ENCODE data around the gene IRF7. TPM values are rescaled to one million over a fixed set of nuclear protein-coding genes. Genes with fewer than 3 reads are reported as not detected.
A peak's percentile ranks its signal among the peaks of the same experiment; 100 is the strongest.

IRF7 gene
- total RNA-seq, 2 donors from 2014 or later, result 33.7 to 34.9 TPM

DNA sequence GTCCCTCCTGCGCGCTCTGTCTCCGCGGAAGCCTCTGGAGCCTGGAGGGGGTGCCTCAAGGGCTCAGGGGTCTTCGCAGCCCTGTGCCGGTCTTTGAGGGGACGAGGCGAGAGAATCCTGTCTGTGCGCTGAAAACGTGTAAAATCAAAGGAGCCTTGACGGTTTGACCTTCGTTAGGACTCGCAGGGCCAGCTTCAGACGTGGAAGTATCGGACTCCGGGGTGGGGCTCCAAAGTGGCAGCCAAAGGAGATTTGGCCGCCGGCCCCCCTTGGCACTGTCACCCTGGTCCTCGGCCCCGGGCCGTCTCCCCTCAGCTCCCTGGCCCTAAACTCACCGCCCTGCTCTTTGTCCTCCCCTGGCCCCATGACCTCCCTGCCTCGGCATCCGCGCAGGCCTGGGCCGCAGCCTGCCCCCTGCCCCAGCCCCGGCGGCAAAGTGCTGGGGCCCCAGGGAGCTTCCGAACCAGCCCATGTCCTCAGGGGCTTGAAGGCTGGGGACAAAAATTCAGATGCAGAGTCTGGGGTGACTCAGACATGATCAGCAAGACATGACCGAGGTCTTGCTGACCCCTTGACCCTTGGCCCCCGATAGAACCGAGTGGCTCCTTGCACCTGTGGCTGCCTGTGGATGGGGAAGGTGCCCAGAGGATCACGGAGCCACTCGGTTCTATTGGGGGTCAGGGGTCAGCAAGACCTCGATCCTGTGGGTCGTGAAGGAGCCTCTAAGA is 46.4 kb downstream of the IRF7 start:
- H3K27me3 Mint-ChIP-seq, result peaks cover 2 to 3% of the 10 kb centered on the region in 2 donors
- H3K4me1 Mint-ChIP-seq (ENCODE audit: low read depth in 2 of 2), result peaks cover 0 to 3% of the 10 kb centered on the region in 2 donors
- H3K9me3 Mint-ChIP-seq, result no peaks in the 10 kb centered on the region
- H3K4me3 Mint-ChIP-seq, result peak overlapping the region; percentile 78
- DNase-seq (ENCODE audit: low spot score), result no peak
- H3K27ac Mint-ChIP-seq, result no peak overlapping the region
- ATAC-seq, result no peak
- no peaks in the 10 kb centered on the region for H3K36me3 Mint-ChIP-seq

DNA sequence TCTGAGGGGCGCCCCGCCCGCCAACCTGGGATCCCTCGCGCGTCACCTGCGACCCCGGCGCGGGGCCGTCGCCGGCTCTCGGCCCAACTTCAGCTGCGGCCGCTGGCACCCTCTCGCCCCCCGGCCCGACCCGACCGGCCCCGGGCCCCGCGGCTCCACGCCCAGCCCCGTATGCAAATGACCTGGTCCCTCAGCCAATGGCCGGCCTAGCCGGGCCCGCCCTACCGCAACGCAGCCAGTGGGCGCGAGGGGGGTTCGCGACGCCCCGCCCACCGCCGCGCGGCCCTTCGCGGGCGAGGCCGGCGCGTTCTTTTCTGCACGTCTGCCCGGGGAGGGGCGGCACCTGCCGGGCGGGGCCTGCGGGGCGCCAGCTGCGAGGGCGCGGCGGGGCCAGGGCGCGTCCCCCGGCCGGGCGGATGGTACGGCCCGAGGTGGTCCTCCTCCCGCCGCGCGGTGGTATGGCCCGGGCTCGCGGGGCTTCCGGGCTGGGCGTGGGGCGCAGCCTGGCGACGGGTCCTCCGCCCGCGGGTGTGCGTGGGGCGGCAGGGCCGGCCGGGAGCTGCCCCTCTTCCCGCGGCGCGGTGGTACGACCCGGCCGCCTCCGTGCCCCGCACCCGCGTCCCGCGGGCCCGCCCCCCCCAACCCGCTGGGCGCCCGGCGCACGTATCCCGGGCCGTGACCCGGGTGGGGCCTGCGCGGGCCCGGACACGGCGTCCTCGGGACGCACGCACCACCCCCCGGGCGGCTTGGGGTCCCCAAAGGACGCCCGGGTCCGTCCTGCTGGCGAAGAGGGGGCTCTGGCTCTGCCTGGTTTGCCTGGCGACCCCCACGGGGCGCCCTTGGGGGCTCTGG is 47.2 kb downstream of the IRF7 start:
- ATAC-seq, result peak; percentile 95 to 96
- H3K36me3 Mint-ChIP-seq, result no peaks in the 10 kb centered on the region
- no peak overlapping the region for H3K27ac Mint-ChIP-seq
- H3K4me3 Mint-ChIP-seq, result peak overlapping the region; percentile 78
- peak; percentile 98 for DNase-seq (ENCODE audit: low spot score)
- H3K9me3 Mint-ChIP-seq, result no peaks in the 10 kb centered on the region
- no peaks in the 10 kb centered on the region for H3K27me3 Mint-ChIP-seq
- H3K4me1 Mint-ChIP-seq (ENCODE audit: low read depth in 2 of 2), result no peaks in the 10 kb centered on the region

DNA sequence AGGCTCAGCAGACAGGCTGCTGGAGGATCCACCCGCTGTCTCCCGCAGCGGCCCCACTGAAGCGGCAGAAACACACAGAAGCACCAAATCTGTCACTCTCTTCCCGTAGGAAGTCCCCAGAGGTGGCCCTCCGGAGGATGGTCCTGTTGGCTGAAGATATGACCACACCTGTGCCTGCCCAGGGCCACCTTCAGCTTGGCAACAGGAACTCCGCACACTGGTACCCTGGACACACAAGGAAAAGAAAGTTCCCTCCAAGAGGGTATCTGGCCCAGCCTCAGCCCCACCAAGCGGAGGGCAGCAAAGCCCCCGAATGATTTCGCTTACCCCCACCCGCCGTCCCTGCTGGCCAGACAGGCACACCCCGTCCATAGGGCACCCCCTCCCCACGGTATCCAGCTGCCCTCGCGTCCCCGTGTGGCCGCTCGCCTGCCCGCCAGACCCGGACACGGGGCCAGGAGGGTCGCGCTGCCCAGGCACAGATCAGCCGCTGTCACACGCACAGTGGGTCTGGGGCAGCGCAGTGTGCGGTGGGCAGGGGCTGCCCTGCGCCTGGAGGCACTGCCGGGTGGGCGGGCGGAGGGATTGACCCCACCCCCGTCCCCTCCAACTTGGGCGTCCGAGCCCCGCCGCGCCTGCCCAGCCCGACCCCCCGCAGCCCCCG is 48.0 kb downstream of the IRF7 start:
- peak overlapping the region in 1 of 2 donors; percentile 62 for H3K27ac Mint-ChIP-seq
- H3K9me3 Mint-ChIP-seq, result no peaks in the 10 kb centered on the region
- H3K4me1 Mint-ChIP-seq (ENCODE audit: low read depth in 2 of 2), result no peaks in the 10 kb centered on the region
- no peaks in the 10 kb centered on the region for H3K36me3 Mint-ChIP-seq
- H3K27me3 Mint-ChIP-seq, result no peaks in the 10 kb centered on the region
- DNase-seq (ENCODE audit: low spot score), result no peak
- ATAC-seq, result no peak
- H3K4me3 Mint-ChIP-seq, result peak overlapping the region; percentile 57

DNA sequence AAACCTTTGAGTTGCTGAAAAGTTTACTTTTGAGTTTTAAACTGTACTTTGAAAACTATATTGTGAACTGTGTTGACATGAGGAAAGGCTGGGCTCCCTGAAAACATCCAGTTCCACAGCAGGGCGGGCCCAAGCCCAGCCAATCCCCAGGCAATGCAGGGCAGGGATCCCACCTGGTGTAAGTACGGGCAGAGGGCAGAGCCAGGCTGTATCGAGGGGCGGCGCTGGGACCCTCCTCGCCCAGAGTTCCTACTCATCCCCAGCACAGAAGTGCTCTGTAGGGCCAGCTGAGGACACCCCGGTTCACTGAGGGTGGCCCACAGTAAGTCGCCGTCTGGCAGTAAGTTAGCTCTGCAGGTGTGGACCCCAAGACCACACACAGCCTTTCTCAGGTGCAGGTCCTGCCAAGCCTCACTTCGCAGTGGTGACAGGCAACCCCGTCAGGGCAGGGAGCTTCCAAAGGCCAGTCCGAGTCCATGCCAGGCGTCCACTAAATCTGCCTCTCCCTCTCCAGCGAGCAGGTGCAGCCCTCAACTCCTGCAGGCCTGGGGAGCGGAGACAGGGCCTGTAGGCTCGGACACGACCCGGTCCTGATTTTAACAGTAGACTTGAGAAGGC is 48.6 kb downstream of the IRF7 start:
- Mint-ChIP-seq H3K4me3 (peak overlapping the region; percentile 57), H3K27ac (peak overlapping the region in 1 of 2 donors; percentile 62), H3K9me3 (no peaks in the 10 kb centered on the region), H3K36me3 (no peaks in the 10 kb centered on the region), H3K4me1 (ENCODE audit: low read depth in 2 of 2) (no peaks in the 10 kb centered on the region), H3K27me3 (no peaks in the 10 kb centered on the region)
- ATAC-seq (no peak), DNase-seq (ENCODE audit: low spot score) (no peak)

DNA sequence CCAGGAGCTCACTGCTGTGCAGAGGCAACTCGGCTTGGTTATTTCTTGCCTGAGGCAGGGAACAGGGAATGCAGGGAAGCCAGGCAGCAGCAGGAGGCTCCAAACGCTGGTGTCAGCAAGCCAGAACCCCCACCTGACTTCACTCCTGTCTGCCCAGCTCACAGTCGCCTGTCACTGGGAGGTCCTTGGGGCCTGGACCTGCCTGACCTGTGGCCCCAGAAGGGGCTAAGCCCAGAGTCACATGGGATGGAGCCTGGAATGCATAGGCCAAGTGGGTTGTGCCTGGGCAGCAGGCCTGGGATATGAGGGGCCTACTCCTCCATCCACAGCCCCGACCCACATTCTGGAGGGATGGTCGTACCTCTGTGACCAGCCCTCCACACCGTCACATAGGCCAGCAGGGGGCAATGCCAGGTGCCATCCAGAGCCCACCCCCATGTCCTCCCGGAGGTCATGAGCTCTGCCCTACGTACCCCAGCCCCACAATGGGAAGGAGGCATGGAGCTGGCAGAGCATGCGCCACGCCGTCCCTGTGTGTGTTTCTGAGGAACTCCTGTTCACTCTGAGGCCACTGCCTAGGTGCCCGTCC is 49.7 kb downstream of the IRF7 start:
- no peaks in the 10 kb centered on the region for H3K27me3 Mint-ChIP-seq
- ATAC-seq (no peak), DNase-seq (ENCODE audit: low spot score) (no peak)
- H3K36me3 Mint-ChIP-seq, result no peaks in the 10 kb centered on the region
- H3K27ac Mint-ChIP-seq, result no peak overlapping the region
- H3K4me3 Mint-ChIP-seq, result no peak overlapping the region
- H3K4me1 Mint-ChIP-seq (ENCODE audit: low read depth in 2 of 2), result peaks cover 0 to 4% of the 10 kb centered on the region in 2 donors
- no peaks in the 10 kb centered on the region for H3K9me3 Mint-ChIP-seq

DNA sequence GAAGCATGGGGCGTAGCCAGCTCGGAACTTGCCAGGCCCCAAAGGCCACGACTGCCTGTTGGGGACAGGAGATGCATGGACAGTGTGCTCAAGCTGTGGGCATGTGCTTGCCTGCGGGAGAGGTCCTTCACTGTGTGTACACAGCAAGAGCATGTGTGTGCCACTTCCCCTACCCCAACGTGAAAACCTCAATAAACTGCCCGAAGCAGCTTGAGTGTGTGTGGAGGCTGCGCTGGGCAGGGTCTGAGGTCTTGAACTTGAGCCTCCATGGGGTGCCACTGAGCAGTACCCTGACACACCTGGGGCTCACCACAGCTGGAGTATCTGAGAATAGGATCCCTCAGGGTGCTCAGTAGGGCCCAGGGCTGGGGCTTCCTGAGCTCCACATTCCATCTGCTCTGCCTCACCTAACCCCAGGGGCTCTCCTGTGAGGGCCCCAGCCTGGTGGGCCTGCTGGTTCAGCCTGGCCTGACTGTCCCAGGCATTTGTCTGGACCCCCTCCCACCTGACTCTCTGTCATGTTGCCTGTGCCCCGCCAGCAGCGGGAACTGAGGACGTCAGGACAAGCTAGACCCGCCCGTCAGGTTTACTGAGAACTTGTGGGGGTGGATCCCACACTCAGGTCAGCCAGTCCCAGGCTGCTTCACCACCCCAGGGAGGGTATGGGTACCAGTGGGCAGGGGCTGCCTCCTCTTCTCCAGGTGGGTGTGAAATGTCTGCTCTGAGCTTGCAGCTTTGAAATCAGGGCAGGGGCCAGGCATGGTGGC is 51.8 kb downstream of the IRF7 start:
- peaks cover 5 to 8% of the 10 kb centered on the region in 2 donors for H3K4me1 Mint-ChIP-seq (ENCODE audit: low read depth in 2 of 2)
- no peak overlapping the region for H3K4me3 Mint-ChIP-seq
- no peak for ATAC-seq
- H3K36me3 Mint-ChIP-seq, result no peaks in the 10 kb centered on the region
- DNase-seq (ENCODE audit: low spot score), result no peak
- no peaks in the 10 kb centered on the region for H3K9me3 Mint-ChIP-seq
- no peak overlapping the region for H3K27ac Mint-ChIP-seq
- H3K27me3 Mint-ChIP-seq, result no peaks in the 10 kb centered on the region

DNA sequence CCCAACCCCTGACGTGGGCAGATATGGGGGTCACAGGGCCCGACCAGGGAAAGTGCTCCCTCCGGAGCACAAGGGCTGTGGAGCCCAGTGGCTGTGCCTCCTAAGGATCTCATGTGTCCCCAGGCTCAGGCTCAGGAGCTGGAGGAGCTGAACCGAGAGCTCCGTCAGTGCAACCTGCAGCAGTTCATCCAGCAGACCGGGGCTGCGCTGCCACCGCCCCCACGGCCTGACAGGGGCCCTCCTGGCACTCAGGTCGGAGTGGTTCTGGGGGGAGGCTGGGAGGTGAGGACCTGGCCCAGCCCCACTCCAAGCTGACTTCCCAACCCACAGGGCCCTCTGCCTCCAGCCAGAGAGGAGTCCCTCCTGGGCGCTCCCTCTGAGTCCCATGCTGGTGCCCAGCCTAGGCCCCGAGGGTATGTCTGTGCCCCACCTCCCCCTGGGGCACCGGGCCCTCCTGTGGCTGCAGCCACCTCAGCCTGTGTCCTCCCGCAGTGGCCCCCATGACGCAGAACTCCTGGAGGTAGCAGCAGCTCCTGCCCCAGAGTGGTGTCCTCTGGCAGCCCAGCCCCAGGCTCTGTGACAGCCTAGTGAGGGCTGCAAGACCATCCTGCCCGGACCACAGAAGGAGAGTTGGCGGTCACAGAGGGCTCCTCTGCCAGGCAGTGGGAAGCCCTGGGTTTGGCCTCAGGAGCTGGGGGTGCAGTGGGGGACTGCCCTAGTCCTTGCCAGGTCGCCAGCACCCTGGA is 52.5 kb downstream of the IRF7 start:
- H3K4me3 Mint-ChIP-seq, result no peak overlapping the region
- no peak for ATAC-seq

More for the DNA sequence above, 52.5 kb downstream of the IRF7 start:
- Mint-ChIP-seq H3K27me3 (no peaks in the 10 kb centered on the region), H3K9me3 (no peaks in the 10 kb centered on the region), H3K27ac (no peak overlapping the region), H3K4me1 (ENCODE audit: low read depth in 2 of 2) (peaks cover 5 to 8% of the 10 kb centered on the region in 2 donors), H3K36me3 (no peaks in the 10 kb centered on the region)
- DNase-seq (ENCODE audit: low spot score), result no peak

Other genes starting within 250 kb of the IRF7 start
- gene B4GALNT4, start 246.5 kb downstream of the IRF7 start, total RNA-seq, result under 1 TPM in 1 of 2 donors, not detected in 1; 0.50 TPM
- not detected for gene PKP3, start 221.7 kb downstream of the IRF7 start, total RNA-seq
- gene SIGIRR, start 201.0 kb downstream of the IRF7 start, total RNA-seq, result 10 to 100 TPM; 39.0 to 44.9 TPM
- gene ANO9, start 173.9 kb downstream of the IRF7 start, total RNA-seq, result 1 to 10 TPM; 2.4 to 6.7 TPM
- 10 to 100 TPM; 20.6 to 56.9 TPM for gene PTDSS2, start 165.7 kb downstream of the IRF7 start, total RNA-seq
- gene RNH1, start 108.7 kb downstream of the IRF7 start, total RNA-seq, result 100 to 1,000 TPM in 1 of 2 donors, 10 to 100 TPM in 1; 89.2 to 113 TPM
- gene HRAS, start 80.4 kb downstream of the IRF7 start, total RNA-seq, result 10 to 100 TPM; 33.6 to 83.5 TPM
- 1 to 10 TPM in 1 of 2 donors, under 1 TPM in 1; 0.98 to 1.8 TPM for gene LRRC56, start 78.4 kb downstream of the IRF7 start, total RNA-seq
- gene LMNTD2, start 55.2 kb downstream of the IRF7 start, total RNA-seq, result 1 to 10 TPM; 1.1 to 2.1 TPM
- 10 to 100 TPM; 13.3 to 22.9 TPM for gene RASSF7, start 55.0 kb downstream of the IRF7 start, total RNA-seq
- gene PHRF1, start 39.5 kb downstream of the IRF7 start, total RNA-seq, result 10 to 100 TPM; 49.2 to 85.7 TPM
- not detected for gene CDHR5, start 9.0 kb upstream of the IRF7 start, total RNA-seq
- gene SCT, start 11.2 kb upstream of the IRF7 start, total RNA-seq, result not detected
- 1 to 10 TPM in 1 of 2 donors, under 1 TPM in 1; 0.48 to 1.3 TPM for gene DRD4, start 21.3 kb upstream of the IRF7 start, total RNA-seq
- 10 to 100 TPM; 23.2 to 83.6 TPM for gene DEAF1, start 79.3 kb upstream of the IRF7 start, total RNA-seq
- gene TMEM80, start 79.9 kb upstream of the IRF7 start, total RNA-seq, result 10 to 100 TPM; 15.3 to 20.3 TPM
- 10 to 100 TPM in 1 of 2 donors, 1 to 10 TPM in 1; 2.9 to 13.0 TPM for gene EPS8L2, start 90.3 kb upstream of the IRF7 start, total RNA-seq
- 100 to 1,000 TPM; 201 to 242 TPM for gene TALDO1, start 131.5 kb upstream of the IRF7 start, total RNA-seq
- 10 to 100 TPM; 42.2 to 99.7 TPM for gene GATD1, start 161.5 kb upstream of the IRF7 start, total RNA-seq
- 1 to 10 TPM in 1 of 2 donors, under 1 TPM in 1; 0.95 to 3.4 TPM for gene CEND1, start 174.1 kb upstream of the IRF7 start, total RNA-seq
- 100 to 1,000 TPM in 1 of 2 donors, 10 to 100 TPM in 1; 64.3 to 125 TPM for gene SLC25A22, start 182.3 kb upstream of the IRF7 start, total RNA-seq
- gene PIDD1, start 189.3 kb upstream of the IRF7 start, total RNA-seq, result 10 to 100 TPM; 19.1 to 53.6 TPM
- 1,000 to 10,000 TPM; 1,365 to 2,718 TPM for gene RPLP2, start 194.0 kb upstream of the IRF7 start, total RNA-seq
- 10 to 100 TPM; 69.0 to 95.0 TPM for gene PNPLA2, start 203.0 kb upstream of the IRF7 start, total RNA-seq
- 1 to 10 TPM; 2.6 to 2.9 TPM for gene CRACR2B, start 212.0 kb upstream of the IRF7 start, total RNA-seq
- gene CD151, start 217.0 kb upstream of the IRF7 start, total RNA-seq, result 10 to 100 TPM; 45.0 to 72.0 TPM
- gene POLR2L, start 226.6 kb upstream of the IRF7 start, total RNA-seq, result 10 to 100 TPM; 97.4 to 97.8 TPM
- 10 to 100 TPM; 17.4 to 31.4 TPM for gene TSPAN4, start 226.9 kb upstream of the IRF7 start, total RNA-seq